ENCODE data around the gene UGT2B17. TPM values are rescaled to one million over a fixed set of nuclear protein-coding genes. Genes with fewer than 3 reads are reported as not detected.
"Not testable (repeated sequence)": the region's sequence is repeated elsewhere in the genome, so short reads cannot be mapped to it uniquely, and the experiment has no call there.

The UGT2B17 gene
- total RNA-seq, result not detected

- no peak for DNase-seq
Observed at GRCh38 chr4:68576272-68577125, at the start of gene UGT2B17. TSS of gene UGT2B17 (minus strand) at chr4:68576322. CDS start at chr4:68568484, 7,838 bp downstream.

- not testable (repeated sequence) for DNase-seq
Observed at GRCh38 chr4:68622731-68623130, 46.6 kb upstream of the UGT2B17 start.

GRCh38 chr4:68617003-68617698 lies 41.0 kb upstream of the UGT2B17 start:
- DNase-seq, result no peak

GRCh38 chr4:68615699-68616422 lies 39.7 kb upstream of the UGT2B17 start:
- DNase-seq, result no peak

- no peak for DNase-seq
Observed at GRCh38 chr4:68613752-68614151, 37.6 kb upstream of the UGT2B17 start.

DNA sequence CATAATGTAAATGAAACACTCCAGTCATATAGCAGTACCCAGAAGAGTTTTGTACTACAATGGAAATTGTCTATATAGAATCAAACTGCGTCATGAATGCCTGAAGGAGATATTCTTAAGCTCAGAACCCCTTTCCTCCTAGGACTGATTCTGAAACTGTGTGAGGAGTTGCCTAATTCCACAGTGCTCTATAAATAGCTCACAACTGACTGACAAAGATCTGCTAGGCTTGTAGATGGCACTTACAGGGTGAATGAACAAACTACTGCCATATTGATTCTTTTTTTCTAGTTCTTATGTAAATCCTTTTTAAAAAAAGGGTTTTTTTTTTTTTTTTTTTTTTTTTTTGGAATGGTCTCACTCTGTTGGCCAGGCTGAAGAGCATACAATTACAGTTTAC lies 30.1 kb upstream of the UGT2B17 start:
- DNase-seq, result no peak

DNA sequence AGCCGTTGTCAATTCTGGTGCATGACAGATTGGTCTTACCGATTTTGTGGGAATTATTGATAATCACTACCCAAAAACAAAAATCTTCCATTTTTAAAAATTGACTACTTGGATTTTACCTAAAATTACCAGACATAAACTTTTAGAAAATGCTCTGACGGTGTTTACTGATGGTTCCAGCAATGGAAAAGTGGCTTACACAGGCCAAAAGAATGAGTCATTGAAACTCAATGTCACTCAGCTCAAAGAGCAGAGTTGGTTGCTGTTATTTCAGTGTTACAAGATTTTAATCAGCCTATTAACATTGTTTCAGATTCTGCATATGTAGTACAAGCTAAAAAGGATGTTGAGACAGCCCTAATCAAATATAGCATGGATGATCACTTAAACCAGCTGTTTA lies 23.0 kb upstream of the UGT2B17 start:
- no peak for DNase-seq

- DNase-seq, result no peak
Observed at GRCh38 chr4:68597482-68597881, 21.4 kb upstream of the UGT2B17 start.

GRCh38 chr4:68594678-68595077 lies 18.6 kb upstream of the UGT2B17 start:
- DNase-seq, result no peak

GRCh38 chr4:68593112-68593511 lies 17.0 kb upstream of the UGT2B17 start:
- DNase-seq, result no peak

GRCh38 chr4:68592673-68593072 lies 16.6 kb upstream of the UGT2B17 start:
- no peak for DNase-seq

- DNase-seq, result no peak
Observed at GRCh38 chr4:68591204-68591603, 15.1 kb upstream of the UGT2B17 start.

GRCh38 chr4:68589790-68590189 lies 13.7 kb upstream of the UGT2B17 start:
- DNase-seq, result no peak

DNA sequence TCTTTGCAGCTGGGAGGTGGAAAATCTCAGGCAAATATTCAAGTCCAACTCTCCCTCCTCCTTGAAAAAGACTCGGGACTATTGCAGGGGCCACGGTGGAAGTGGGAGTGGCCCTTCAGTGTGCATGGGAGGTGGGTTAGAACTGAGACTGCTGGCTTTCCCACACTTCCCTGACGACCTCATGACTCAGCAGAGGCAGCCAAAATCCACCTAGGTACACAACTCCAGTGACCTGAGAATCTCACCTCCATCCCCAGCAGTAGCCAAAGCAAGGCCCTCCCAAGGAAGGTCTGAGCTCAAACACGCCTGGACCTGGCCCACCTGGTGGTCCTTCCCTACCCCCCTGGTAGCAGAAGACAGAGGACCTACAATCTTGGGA lies 6.2 kb upstream of the UGT2B17 start:
- no peak for DNase-seq

GRCh38 chr4:68581383-68582338 lies 5.5 kb upstream of the UGT2B17 start:
- DNase-seq, result no peak

DNA sequence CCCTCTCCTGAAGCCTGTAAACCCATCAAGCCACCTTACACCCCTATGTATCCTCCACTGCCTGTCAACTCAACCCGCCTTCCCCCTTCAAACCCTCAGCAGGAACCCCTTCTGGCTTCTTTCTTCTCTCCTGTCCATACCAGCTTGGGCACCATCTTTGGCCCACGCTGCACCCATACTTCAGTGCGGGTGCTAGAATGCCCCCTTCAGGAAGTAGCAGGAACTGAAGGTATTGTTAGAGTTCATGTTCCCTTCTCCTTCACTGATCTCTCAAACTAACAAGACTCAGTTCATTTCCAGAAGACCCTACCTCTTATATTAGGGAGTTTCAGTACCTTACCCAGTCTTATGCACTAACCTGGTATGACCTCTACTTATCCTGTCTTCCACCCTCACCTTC lies 1.5 kb upstream of the UGT2B17 start:
- no peak for DNase-seq

- not testable (repeated sequence) for DNase-seq
Observed at GRCh38 chr4:68575636-68576035, 486 bp downstream of the UGT2B17 start.

GRCh38 chr4:68575081-68575480 lies 1.0 kb downstream of the UGT2B17 start:
- DNase-seq, result no peak

- DNase-seq, result no peak
Observed at GRCh38 chr4:68572653-68573170, 3.4 kb downstream of the UGT2B17 start.

- DNase-seq, result no peak
Observed at GRCh38 chr4:68570122-68570507, 6.0 kb downstream of the UGT2B17 start.

- DNase-seq, result no peak
Observed at GRCh38 chr4:68569466-68570121, 6.5 kb downstream of the UGT2B17 start.

DNA sequence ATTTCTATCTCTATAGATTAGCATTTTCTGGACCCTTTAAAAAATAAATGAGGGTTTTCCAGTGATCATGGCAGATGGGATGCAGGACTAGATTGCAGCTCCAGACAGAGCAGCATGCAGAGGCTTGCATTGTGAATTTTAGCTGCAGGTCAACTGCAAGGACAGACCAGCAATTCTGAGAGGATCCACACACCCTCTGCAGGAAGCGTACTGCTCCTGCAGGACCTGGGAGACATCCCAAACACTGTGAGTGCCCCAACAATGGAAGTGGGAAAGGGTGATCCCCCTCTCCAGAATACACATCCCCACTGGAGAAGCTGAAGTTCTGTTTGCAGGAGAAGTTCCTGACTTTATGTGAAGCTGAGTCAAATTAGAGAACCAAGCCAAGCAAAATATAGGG lies 7.1 kb downstream of the UGT2B17 start:
- not testable (repeated sequence) for DNase-seq

Data from effector CD4-positive, alpha-beta T cell (primary cell).